Nephron (organoid): ENCODE measurements around the gene DHX29.

ENCODE experiments used
- H3K27ac Mint-ChIP-seq, 3 experiments: 2 replicates each; pipeline ENCODE4 v1.8.0; 2020; ENCODE audit warnings: mixed read lengths in 3 of 3, mild to moderate bottlenecking in 2 of 3, moderate library complexity in 1 of 3
- H3K27me3 Mint-ChIP-seq: 2 replicates; pipeline ENCODE4 v1.8.0; 2021; ENCODE audit warnings: low read depth, mild to moderate bottlenecking, moderate library complexity, mixed read lengths
- H3K36me3 Mint-ChIP-seq: 2 replicates; pipeline ENCODE4 v1.8.0; 2020; ENCODE audit warnings: low read depth, mixed read lengths
- H3K4me1 Mint-ChIP-seq: 2 replicates; pipeline ENCODE4 v1.8.0; 2020; ENCODE audit warnings: mixed read lengths
- H3K4me3 Mint-ChIP-seq, 3 experiments: 2 replicates each; pipeline ENCODE4 v1.8.0; 2020; ENCODE audit warnings: mild to moderate bottlenecking in 3 of 3, mixed read lengths in 3 of 3, moderate library complexity in 2 of 3
- H3K9me3 Mint-ChIP-seq: 2 replicates; pipeline ENCODE4 v1.8.0; 2020; ENCODE audit warnings: mixed read lengths
- CTCF ChIP-seq, 3 experiments: fragments of 200-600 bp; sonication (generic); IDR thresholded peaks; one replicate each; pipeline ENCODE4 v1.5.0; 2021; ENCODE audit warnings: antibody characterized with exemption in 3 of 3; ENCODE audit not compliant: unreplicated experiment in 3 of 3

DHX29 gene

GRCh38 chr5:55223812-55224240 lies 83.7 kb downstream of the DHX29 start:
- H3K4me3 Mint-ChIP-seq: peak overlapping the region; percentile 47 to 63 (median 54)
- peaks cover 25% of the 10 kb centered on the region for H3K4me1 Mint-ChIP-seq
- H3K27me3 Mint-ChIP-seq: peaks cover 95% of the 10 kb centered on the region
- H3K36me3 Mint-ChIP-seq: no peaks in the 10 kb centered on the region
- no peak for TF ChIP-seq CTCF (IDR thresholded peaks at IDR 0.05; ENCODE audit: unreplicated experiment in 3 of 3)
- no peak overlapping the region for H3K27ac Mint-ChIP-seq
- H3K9me3 Mint-ChIP-seq: no peaks in the 10 kb centered on the region

- Mint-ChIP-seq H3K4me1 (peaks cover 27% of the 10 kb centered on the region), H3K9me3 (no peaks in the 10 kb centered on the region), H3K4me3 (peak overlapping the region; percentile 46 to 63 (median 54)), H3K27ac (no peak overlapping the region), H3K36me3 (no peaks in the 10 kb centered on the region), H3K27me3 (peaks cover 95% of the 10 kb centered on the region)
- no peak for TF ChIP-seq CTCF (IDR thresholded peaks at IDR 0.05; ENCODE audit: unreplicated experiment in 3 of 3)
Measured at GRCh38 chr5:55222985-55223811, 84.3 kb downstream of the DHX29 start.

- H3K4me3 Mint-ChIP-seq: peak overlapping the region; percentile 24 to 47 (median 46)
- peaks cover 20% of the 10 kb centered on the region for H3K4me1 Mint-ChIP-seq
- peaks cover 95% of the 10 kb centered on the region for H3K27me3 Mint-ChIP-seq
- no peak for TF ChIP-seq CTCF (IDR thresholded peaks at IDR 0.05; ENCODE audit: unreplicated experiment in 3 of 3)
- H3K9me3 Mint-ChIP-seq: no peaks in the 10 kb centered on the region
- no peaks in the 10 kb centered on the region for H3K36me3 Mint-ChIP-seq
- H3K27ac Mint-ChIP-seq: no peak overlapping the region
Measured at GRCh38 chr5:55222092-55222984, 85.2 kb downstream of the DHX29 start.

DNA sequence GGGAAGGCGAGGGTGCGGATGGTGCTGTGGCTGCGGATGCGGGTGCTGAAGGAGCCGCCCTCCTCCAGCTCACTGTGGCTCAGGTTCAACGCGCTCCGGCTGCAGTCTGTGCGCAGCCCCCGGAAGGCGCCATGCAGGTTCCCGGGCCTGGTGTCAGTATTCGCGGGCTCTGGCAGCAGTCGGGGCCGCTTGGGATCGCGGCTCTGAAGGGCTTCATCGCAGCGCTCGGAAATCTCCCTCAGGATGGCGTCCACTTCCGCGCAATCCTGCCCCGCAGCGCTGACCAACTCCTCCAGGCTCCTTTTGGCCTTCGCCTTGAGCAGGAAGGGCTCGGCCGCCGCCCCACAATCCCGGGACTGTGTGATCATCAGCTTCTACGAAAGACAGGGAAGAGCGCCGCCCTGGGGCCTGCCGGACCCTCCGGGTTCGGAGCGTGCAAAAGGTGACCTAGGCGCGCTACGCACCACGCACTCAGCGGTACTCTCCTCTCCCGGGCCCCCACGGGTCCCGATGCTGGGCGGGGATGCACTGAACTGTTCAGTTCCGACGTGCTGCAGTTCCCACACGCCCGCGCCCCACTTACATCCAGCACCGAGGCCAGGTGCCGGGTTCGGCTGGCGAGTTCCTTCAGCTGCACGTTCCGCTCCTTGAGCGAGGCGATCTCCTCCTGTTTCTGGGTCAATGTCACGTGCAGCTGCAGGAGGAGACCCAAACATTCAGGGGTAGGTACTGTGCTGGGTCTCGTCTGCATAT lies 86.9 kb downstream of the DHX29 start:
- no peak for TF ChIP-seq CTCF (IDR thresholded peaks at IDR 0.05; ENCODE audit: unreplicated experiment in 3 of 3)
- Mint-ChIP-seq H3K9me3 (no peaks in the 10 kb centered on the region), H3K27me3 (peaks cover 89% of the 10 kb centered on the region), H3K4me3 (peak overlapping the region; percentile 65 to 77 (median 77)), H3K36me3 (no peaks in the 10 kb centered on the region), H3K4me1 (peaks cover 20% of the 10 kb centered on the region), H3K27ac (no peak overlapping the region)

DNA sequence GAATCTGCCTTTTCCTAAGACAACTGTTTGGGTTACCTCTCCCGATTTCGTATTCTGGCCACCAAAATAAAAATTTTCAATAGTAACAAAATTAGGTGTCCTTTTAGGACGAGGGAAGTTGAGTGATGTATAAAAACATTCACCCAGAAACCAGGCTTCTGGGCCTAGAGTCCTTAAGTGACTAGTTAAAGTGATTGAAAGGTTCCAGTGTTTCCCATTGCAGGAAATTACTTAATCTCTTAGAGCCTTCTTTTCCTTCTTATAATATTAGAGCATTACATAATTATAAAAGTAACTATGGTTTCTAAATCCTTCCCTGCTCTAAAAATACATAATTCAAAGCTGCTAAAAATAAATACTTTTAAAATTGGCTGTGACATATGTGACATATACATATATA lies 87.7 kb downstream of the DHX29 start:
- no peak overlapping the region for H3K27ac Mint-ChIP-seq
- peak overlapping the region; percentile 47 to 77 (median 77) for H3K4me3 Mint-ChIP-seq

More for the DNA sequence above, 87.7 kb downstream of the DHX29 start:
- H3K9me3 Mint-ChIP-seq: no peaks in the 10 kb centered on the region
- TF ChIP-seq CTCF (IDR thresholded peaks at IDR 0.05; ENCODE audit: unreplicated experiment in 3 of 3): no peak
- H3K4me1 Mint-ChIP-seq: peaks cover 20% of the 10 kb centered on the region
- peaks cover 85% of the 10 kb centered on the region for H3K27me3 Mint-ChIP-seq
- no peaks in the 10 kb centered on the region for H3K36me3 Mint-ChIP-seq
